ENCODE data around the gene RHOB. TPM values are rescaled to one million over a fixed set of nuclear protein-coding genes. Genes with fewer than 3 reads are reported as not detected.

RHOB gene
- total RNA-seq, 1 donor from 2014 or later, result 1,771 TPM

- Histone ChIP-seq H3K27me3 (no peaks in the 10 kb centered on the region), H3K27ac (peak overlapping the region; percentile 47), H3K4me1 (peaks cover 29% of the 10 kb centered on the region), H3K36me3 (no peaks in the 10 kb centered on the region), H3K9me3 (no peaks in the 10 kb centered on the region), H3K4me3 (no peak overlapping the region)
- TF ChIP-seq POLR2AphosphoS5 (IDR thresholded peaks at IDR 0.05; ENCODE audit: insufficient read depth in 1 of 2, low read depth in 1 of 2), result peak in 1 of 2 donors; percentile 54
- TF ChIP-seq CTCF (IDR thresholded peaks at IDR 0.05), result no peak
- DNase-seq (ENCODE audit: extremely low spot score in 2 of 2), result peak in 1 of 2 donors; percentile 74
- intact Hi-C loops (cut with DNase I), result no loop called here
Measured at GRCh38 chr2:20429528-20429927, 17.3 kb upstream of the RHOB start.

- no peaks in the 10 kb centered on the region for H3K27me3 ChIP-seq
- H3K27ac ChIP-seq, result peak overlapping the region; percentile 47
- no peak overlapping the region for H3K4me3 ChIP-seq
- intact Hi-C loops (cut with DNase I), result no loop called here
- TF ChIP-seq POLR2A (IDR thresholded peaks at IDR 0.05) (no peak), POLR2AphosphoS5 (IDR thresholded peaks at IDR 0.05; ENCODE audit: insufficient read depth in 1 of 2, low read depth in 1 of 2) (no peak), CTCF (IDR thresholded peaks at IDR 0.05) (no peak)
- H3K36me3 ChIP-seq, result no peaks in the 10 kb centered on the region
- no peaks in the 10 kb centered on the region for H3K9me3 ChIP-seq
- peaks cover 24% of the 10 kb centered on the region for H3K4me1 ChIP-seq
- peak in 1 of 2 donors; percentile 56 for DNase-seq (ENCODE audit: extremely low spot score in 2 of 2)
Measured at GRCh38 chr2:20430035-20430434, 16.8 kb upstream of the RHOB start.

- peak; percentile 61 to 82 for DNase-seq (ENCODE audit: extremely low spot score in 2 of 2)
- Histone ChIP-seq H3K4me3 (no peak overlapping the region), H3K27ac (no peak overlapping the region)
Measured at GRCh38 chr2:20430461-20431300, 16.2 kb upstream of the RHOB start.

GRCh38 chr2:20431301-20431698, 15.6 kb upstream of the RHOB start:
- Histone ChIP-seq H3K9me3 (no peaks in the 10 kb centered on the region), H3K27ac (no peak overlapping the region), H3K4me3 (no peak overlapping the region), H3K36me3 (no peaks in the 10 kb centered on the region), H3K27me3 (no peaks in the 10 kb centered on the region), H3K4me1 (peaks cover 17% of the 10 kb centered on the region)
- intact Hi-C loops (cut with DNase I), result no loop called here
- no peak for DNase-seq (ENCODE audit: extremely low spot score in 2 of 2)
- TF ChIP-seq POLR2AphosphoS5 (IDR thresholded peaks at IDR 0.05; ENCODE audit: insufficient read depth in 1 of 2, low read depth in 1 of 2) (no peak), POLR2A (IDR thresholded peaks at IDR 0.05) (no peak), CTCF (IDR thresholded peaks at IDR 0.05) (no peak)

More at GRCh38 chr2:20430461-20431300, 16.2 kb upstream of the RHOB start:
- TF ChIP-seq POLR2A (IDR thresholded peaks at IDR 0.05) (no peak), CTCF (IDR thresholded peaks at IDR 0.05) (no peak), POLR2AphosphoS5 (IDR thresholded peaks at IDR 0.05; ENCODE audit: insufficient read depth in 1 of 2, low read depth in 1 of 2) (no peak)
- Histone ChIP-seq H3K27me3 (no peaks in the 10 kb centered on the region), H3K36me3 (no peaks in the 10 kb centered on the region), H3K4me1 (peaks cover 18% of the 10 kb centered on the region), H3K9me3 (no peaks in the 10 kb centered on the region)
- intact Hi-C loops (cut with DNase I), result no loop called here

- Histone ChIP-seq H3K4me3 (no peak overlapping the region), H3K27ac (no peak overlapping the region), H3K27me3 (no peaks in the 10 kb centered on the region), H3K36me3 (no peaks in the 10 kb centered on the region), H3K4me1 (peaks cover 17% of the 10 kb centered on the region), H3K9me3 (no peaks in the 10 kb centered on the region)
- intact Hi-C loops (cut with DNase I), result no loop called here
- no peak for TF ChIP-seq CTCF (IDR thresholded peaks at IDR 0.05)
- TF ChIP-seq POLR2A (IDR thresholded peaks at IDR 0.05), result no peak
- no peak for TF ChIP-seq POLR2AphosphoS5 (IDR thresholded peaks at IDR 0.05; ENCODE audit: insufficient read depth in 1 of 2, low read depth in 1 of 2)
- no peak for DNase-seq (ENCODE audit: extremely low spot score in 2 of 2)
Measured at GRCh38 chr2:20431772-20432171, 15.1 kb upstream of the RHOB start.
